GM18951 (cell line): ENCODE data around the gene ACTN4.

Experiments used
- POLR2A ChIP-seq: IDR thresholded peaks from 4 replicates; pipeline ENCODE4 v1.6.1; 2011; ENCODE audit warnings: mild to moderate bottlenecking; ENCODE audit not compliant: insufficient read length, insufficient read depth; ENCODE audit errors: extremely low read depth
- in situ Hi-C: fragments of 300-500 bp; cut with MboI; formaldehyde crosslinking; loops from one replicate; pipeline ENCODE4 v1.12.0; 2022; ENCODE audit warnings: low sequenced_read_pairs, mixed read lengths, inconsistent platforms; ENCODE audit not compliant: unreplicated experiment

The ACTN4 gene

GRCh38 chr19:38670921-38671398, 23.5 kb downstream of the ACTN4 start:
- in situ Hi-C loops: no loop called here
- TF ChIP-seq POLR2A: no peak

GRCh38 chr19:38671654-38672053, 24.2 kb downstream of the ACTN4 start:
- TF ChIP-seq POLR2A: no peak
- in situ Hi-C loops: no loop called here

GRCh38 chr19:38673030-38673429, 25.6 kb downstream of the ACTN4 start:
- TF ChIP-seq POLR2A: no peak
- in situ Hi-C loops: no loop called here

GRCh38 chr19:38674388-38675171, 27.1 kb downstream of the ACTN4 start:
- in situ Hi-C loops: no loop called here
- TF ChIP-seq POLR2A: no peak

GRCh38 chr19:38675611-38676010, 28.2 kb downstream of the ACTN4 start:
- in situ Hi-C loops: no loop called here
- TF ChIP-seq POLR2A: no peak

- no peak for TF ChIP-seq POLR2A
- in situ Hi-C loops: no loop called here
These were observed 28.8 kb downstream of the ACTN4 start for GRCh38 chr19:38676023-38676877.

GRCh38 chr19:38676878-38677646, 29.6 kb downstream of the ACTN4 start:
- TF ChIP-seq POLR2A: no peak
- in situ Hi-C loops: no loop called here

GRCh38 chr19:38678217-38678890, 30.9 kb downstream of the ACTN4 start:
- no peak for TF ChIP-seq POLR2A
- in situ Hi-C loops: no loop called here

GRCh38 chr19:38678891-38679494, 31.5 kb downstream of the ACTN4 start:
- no peak for TF ChIP-seq POLR2A
- in situ Hi-C loops: no loop called here

- in situ Hi-C loops: no loop called here
- no peak for TF ChIP-seq POLR2A
These were observed 32.4 kb downstream of the ACTN4 start for GRCh38 chr19:38679839-38680238.

GRCh38 chr19:38682195-38682867, 34.9 kb downstream of the ACTN4 start:
- TF ChIP-seq POLR2A: no peak
- in situ Hi-C loops: no loop called here
